HEK293 (cell line): ENCODE data around the gene SCN4A.

Experiments used
- CTCF ChIA-PET: fragments of 350-600 bp; formaldehyde crosslinking; extraction: SDS; loops from one replicate; lab custom pipeline; 2021; ENCODE audit warnings: antibody characterized with exemption; lab: Yijun Ruan, JAX
- POLR2A ChIA-PET: fragments of 300-600 bp; formaldehyde crosslinking; extraction: SDS; loops from one replicate; lab custom pipeline; 2020; ENCODE audit warnings: antibody characterized with exemption, inconsistent platforms; lab: Yijun Ruan, JAX
- H3K27ac ChIP-seq: fragments of 200-500 bp; sonication (Bioruptor generic); 2 replicates; pipeline ENCODE4 v1.5.1; 2014; ENCODE audit warnings: low read depth, low read length, control low read depth, inconsistent platforms; ENCODE audit errors: extremely low read depth
- H3K36me3 ChIP-seq, 2 experiments: fragments of 200-500 bp in 1 of 2; sonication (Bioruptor generic) in 1 of 2; 1 replicate in 1 of 2; 2 replicates in 1 of 2; pipeline ENCODE4 v1.5.1; 2014 to 2017; ENCODE audit warnings: inconsistent platforms in 2 of 2, low read length in 2 of 2; ENCODE audit not compliant: control insufficient read depth in 2 of 2, insufficient read depth in 1 of 2
- H3K4me1 ChIP-seq: fragments of 200-500 bp; sonication (Bioruptor generic); 2 replicates; pipeline ENCODE4 v1.5.1; 2014; ENCODE audit warnings: mild to moderate bottlenecking, low read length, inconsistent platforms; ENCODE audit not compliant: control insufficient read depth, insufficient read depth
- H3K4me3 ChIP-seq: 2 replicates; pipeline ENCODE4 v1.5.1; 2011; ENCODE audit warnings: low read depth, mild to moderate bottlenecking, control low read depth, low read length, moderate library complexity
- H3K9me3 ChIP-seq: fragments of 200-500 bp; sonication (Bioruptor generic); 2 replicates; pipeline ENCODE4 v1.5.1; 2014; ENCODE audit warnings: low read depth, low read length, inconsistent platforms; ENCODE audit not compliant: control insufficient read depth, insufficient read depth
- BCL11B ChIP-seq: fragments of 450-650 bp; formaldehyde crosslinking; IDR thresholded peaks from 2 replicates; pipeline ENCODE4 v1.5.1; 2016; ENCODE audit warnings: low read depth, missing biosample characterization, missing genetic modification characterization
- HOXA7 ChIP-seq: sonication (generic); formaldehyde crosslinking; IDR thresholded peaks from 2 replicates; pipeline ENCODE4 v1.8.1; 2022; ENCODE audit warnings: missing genetic modification reagents, borderline replicate concordance
- MZF1 ChIP-seq: fragments of 450-650 bp; formaldehyde crosslinking; IDR thresholded peaks from 2 replicates; pipeline ENCODE4 v1.5.1; 2017; ENCODE audit warnings: missing biosample characterization, missing genetic modification characterization, borderline replicate concordance
- PATZ1 ChIP-seq: fragments of 450-650 bp; formaldehyde crosslinking; IDR thresholded peaks from 2 replicates; pipeline ENCODE4 v1.5.1; 2016; ENCODE audit warnings: missing biosample characterization, missing genetic modification characterization
- SP7 ChIP-seq: fragments of 450-650 bp; formaldehyde crosslinking; IDR thresholded peaks from 2 replicates; pipeline ENCODE4 v1.5.1; 2016; ENCODE audit warnings: missing biosample characterization, missing genetic modification characterization
- TRIM28 ChIP-seq: IDR thresholded peaks from 2 replicates; pipeline ENCODE4 v1.6.1; 2011; ENCODE audit warnings: low read length, control low read depth, borderline replicate concordance
- ZFP37 ChIP-seq: fragments of 450-650 bp; formaldehyde crosslinking; IDR thresholded peaks from 2 replicates; pipeline ENCODE4 v1.5.1; 2016; ENCODE audit warnings: missing biosample characterization, missing genetic modification characterization
- ZIC2 ChIP-seq: fragments of 450-650 bp; formaldehyde crosslinking; IDR thresholded peaks from 2 replicates; pipeline ENCODE4 v1.5.1; 2016; ENCODE audit warnings: missing biosample characterization, missing genetic modification characterization
- ZNF112 ChIP-seq: fragments of 450-650 bp; formaldehyde crosslinking; IDR thresholded peaks from 2 replicates; pipeline ENCODE4 v1.5.0; 2017; ENCODE audit warnings: missing biosample characterization, missing genetic modification characterization
- ZNF146 ChIP-seq: fragments of 450-650 bp; formaldehyde crosslinking; IDR thresholded peaks from 2 replicates; pipeline ENCODE4 v1.5.1; 2016; ENCODE audit warnings: missing biosample characterization, missing genetic modification characterization
- ZNF19 ChIP-seq: fragments of 450-650 bp; formaldehyde crosslinking; IDR thresholded peaks from 2 replicates; pipeline ENCODE4; 2016; ENCODE audit warnings: missing biosample characterization, missing genetic modification characterization, low read depth
- ZNF248 ChIP-seq: fragments of 450-650 bp; formaldehyde crosslinking; IDR thresholded peaks from 2 replicates; pipeline ENCODE4 v1.5.1; 2017; ENCODE audit warnings: missing biosample characterization, missing genetic modification characterization
- ZNF302 ChIP-seq: fragments of 450-650 bp; formaldehyde crosslinking; IDR thresholded peaks from 2 replicates; pipeline ENCODE4 v1.5.1; 2016; ENCODE audit warnings: missing biosample characterization, missing genetic modification characterization, low read depth
- ZNF311 ChIP-seq: fragments of 450-650 bp; formaldehyde crosslinking; IDR thresholded peaks from 2 replicates; pipeline ENCODE4 v1.5.1; 2017; ENCODE audit warnings: missing biosample characterization, missing genetic modification characterization, borderline replicate concordance
- ZNF335 ChIP-seq: fragments of 450-650 bp; formaldehyde crosslinking; conservative IDR thresholded peaks from 2 replicates; pipeline ENCODE4 v1.5.1; 2016; ENCODE audit warnings: missing biosample characterization, missing genetic modification characterization
- ZNF350 ChIP-seq: fragments of 450-650 bp; formaldehyde crosslinking; IDR thresholded peaks from 2 replicates; pipeline ENCODE4 v1.5.0; 2017; ENCODE audit warnings: missing biosample characterization, mild to moderate bottlenecking, missing genetic modification characterization
- ZNF366 ChIP-seq: fragments of 450-650 bp; formaldehyde crosslinking; conservative IDR thresholded peaks from 2 replicates; pipeline ENCODE4 v1.5.1; 2016; ENCODE audit warnings: missing biosample characterization, missing genetic modification characterization
- ZNF416 ChIP-seq: fragments of 450-650 bp; formaldehyde crosslinking; IDR thresholded peaks from 2 replicates; pipeline ENCODE4 v1.5.1; 2016; ENCODE audit warnings: missing biosample characterization, missing genetic modification characterization
- ZNF48 ChIP-seq: fragments of 450-650 bp; formaldehyde crosslinking; IDR thresholded peaks from 2 replicates; pipeline ENCODE4 v1.5.1; 2016; ENCODE audit warnings: missing biosample characterization, missing genetic modification characterization
- ZNF510 ChIP-seq: fragments of 450-650 bp; formaldehyde crosslinking; IDR thresholded peaks from 2 replicates; pipeline ENCODE4 v1.5.1; 2018; ENCODE audit warnings: mild to moderate bottlenecking, missing genetic modification characterization, missing biosample characterization; ENCODE audit not compliant: insufficient replicate concordance
- ZNF580 ChIP-seq: fragments of 450-650 bp; formaldehyde crosslinking; IDR thresholded peaks from 2 replicates; pipeline ENCODE4 v1.5.1; 2016; ENCODE audit warnings: missing biosample characterization, missing genetic modification characterization
- ZNF600 ChIP-seq: fragments of 450-650 bp; formaldehyde crosslinking; IDR thresholded peaks from 2 replicates; pipeline ENCODE4 v1.5.1; 2016; ENCODE audit warnings: missing biosample characterization, missing genetic modification characterization
- ZNF623 ChIP-seq: fragments of 450-650 bp; formaldehyde crosslinking; IDR thresholded peaks from 2 replicates; pipeline ENCODE4 v1.5.1; 2016; ENCODE audit warnings: missing biosample characterization, missing genetic modification characterization
- ZNF629 ChIP-seq: fragments of 450-650 bp; formaldehyde crosslinking; IDR thresholded peaks from 2 replicates; pipeline ENCODE4 v1.5.1; 2017; ENCODE audit warnings: missing biosample characterization, missing genetic modification characterization
- ZNF76 ChIP-seq: fragments of 450-650 bp; formaldehyde crosslinking; IDR thresholded peaks from 2 replicates; pipeline ENCODE4; 2016; ENCODE audit warnings: low read depth, missing biosample characterization, missing genetic modification characterization, borderline replicate concordance
- ZNF776 ChIP-seq: fragments of 450-650 bp; formaldehyde crosslinking; IDR thresholded peaks from 2 replicates; pipeline ENCODE4 v1.5.0; 2017; ENCODE audit warnings: missing biosample characterization, missing genetic modification characterization, borderline replicate concordance
- ZNF785 ChIP-seq: fragments of 450-650 bp; formaldehyde crosslinking; IDR thresholded peaks from 2 replicates; pipeline ENCODE4 v1.5.1; 2016; ENCODE audit warnings: missing biosample characterization, missing genetic modification characterization
- ZNF837 ChIP-seq: fragments of 450-650 bp; formaldehyde crosslinking; IDR thresholded peaks from 2 replicates; pipeline ENCODE4 v1.5.1; 2016; ENCODE audit warnings: missing biosample characterization, missing genetic modification characterization
- TF ChIP-seq, protein P1 (sequence below): fragments of 450-650 bp; formaldehyde crosslinking; IDR thresholded peaks from 2 replicates; pipeline ENCODE4 v1.5.1; 2016; ENCODE audit warnings: missing biosample characterization, missing genetic modification characterization
- TF ChIP-seq, protein P2 (sequence below): fragments of 450-650 bp; formaldehyde crosslinking; IDR thresholded peaks from 2 replicates; pipeline ENCODE4 v1.5.1; 2016; ENCODE audit warnings: missing biosample characterization, missing genetic modification characterization
- TF ChIP-seq, protein P3 (sequence below): IDR thresholded peaks from 2 replicates; pipeline ENCODE4 v1.6.1; 2011; ENCODE audit warnings: mild to moderate bottlenecking, low read depth, low read length, borderline replicate concordance
- TF ChIP-seq, protein P4 (sequence below): fragments of 450-650 bp; formaldehyde crosslinking; IDR thresholded peaks from 2 replicates; pipeline ENCODE4 v1.5.1; 2016; ENCODE audit warnings: missing biosample characterization, missing genetic modification characterization

SCN4A gene

GRCh38 chr17:63984651-63985386, 12.1 kb upstream of the SCN4A start:
- no peak overlapping the region for H3K4me3 ChIP-seq
- H3K4me1 ChIP-seq: no peaks in the 10 kb centered on the region
- H3K36me3 ChIP-seq: no peaks in the 10 kb centered on the region
- POLR2A ChIA-PET: no interaction called here
- CTCF ChIA-PET: interaction anchor here (0.6 to 1.4 kb wide), 6 partner anchors 8 to 120 kb away, joined by 3 to 5 read pairs (median 3); no protein-coding TSS in a partner anchor
- H3K27ac ChIP-seq: no peak overlapping the region
- no peaks in the 10 kb centered on the region for H3K9me3 ChIP-seq
- TF ChIP-seq ZNF416 (tag by site-specific recombination): no peak
- TF ChIP-seq PATZ1 (tag by site-specific recombination): 0 out of 2 replicates have a peak, but pooled peaks have one; percentile 33
- TF ChIP-seq, protein P1, sequence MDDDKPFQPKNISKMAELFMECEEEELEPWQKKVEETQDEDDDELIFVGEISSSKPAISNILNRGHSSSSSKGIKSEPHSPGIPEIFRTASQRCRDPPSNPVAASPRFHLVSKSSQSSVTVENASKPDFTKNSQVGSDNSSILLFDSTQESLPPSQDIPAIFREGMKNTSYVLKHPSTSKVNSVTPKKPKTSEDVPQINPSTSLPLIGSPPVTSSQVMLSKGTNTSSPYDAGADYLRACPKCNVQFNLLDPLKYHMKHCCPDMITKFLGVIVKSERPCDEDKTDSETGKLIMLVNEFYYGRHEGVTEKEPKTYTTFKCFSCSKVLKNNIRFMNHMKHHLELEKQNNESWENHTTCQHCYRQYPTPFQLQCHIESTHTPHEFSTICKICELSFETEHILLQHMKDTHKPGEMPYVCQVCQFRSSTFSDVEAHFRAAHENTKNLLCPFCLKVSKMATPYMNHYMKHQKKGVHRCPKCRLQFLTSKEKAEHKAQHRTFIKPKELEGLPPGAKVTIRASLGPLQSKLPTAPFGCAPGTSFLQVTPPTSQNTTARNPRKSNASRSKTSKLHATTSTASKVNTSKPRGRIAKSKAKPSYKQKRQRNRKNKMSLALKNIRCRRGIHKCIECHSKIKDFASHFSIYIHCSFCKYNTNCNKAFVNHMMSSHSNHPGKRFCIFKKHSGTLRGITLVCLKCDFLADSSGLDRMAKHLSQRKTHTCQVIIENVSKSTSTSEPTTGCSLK: no peak
- TF ChIP-seq ZNF335 (tag by site-specific recombination): no peak
- TF ChIP-seq, protein P2, sequence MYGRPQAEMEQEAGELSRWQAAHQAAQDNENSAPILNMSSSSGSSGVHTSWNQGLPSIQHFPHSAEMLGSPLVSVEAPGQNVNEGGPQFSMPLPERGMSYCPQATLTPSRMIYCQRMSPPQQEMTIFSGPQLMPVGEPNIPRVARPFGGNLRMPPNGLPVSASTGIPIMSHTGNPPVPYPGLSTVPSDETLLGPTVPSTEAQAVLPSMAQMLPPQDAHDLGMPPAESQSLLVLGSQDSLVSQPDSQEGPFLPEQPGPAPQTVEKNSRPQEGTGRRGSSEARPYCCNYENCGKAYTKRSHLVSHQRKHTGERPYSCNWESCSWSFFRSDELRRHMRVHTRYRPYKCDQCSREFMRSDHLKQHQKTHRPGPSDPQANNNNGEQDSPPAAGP (tag by site-specific recombination): peak; percentile 93
- TF ChIP-seq ZNF623: no peak
- TF ChIP-seq ZNF510: no peak
- peak; percentile 67 for TF ChIP-seq SP7
- no peak for TF ChIP-seq ZNF311 (tag by site-specific recombination)
- no peak for TF ChIP-seq ZNF302 (tag by site-specific recombination)
- TF ChIP-seq ZNF600 (tag by site-specific recombination): no peak
- TF ChIP-seq ZNF350: no peak
- no peak for TF ChIP-seq ZNF112 (tag by site-specific recombination)
- no peak for TF ChIP-seq ZNF76 (tag by site-specific recombination)
- TF ChIP-seq ZNF837: no peak
- no peak for TF ChIP-seq ZNF48 (tag by site-specific recombination)
- TF ChIP-seq ZNF785 (tag by site-specific recombination): no peak
- TF ChIP-seq ZNF146: no peak
- TF ChIP-seq, protein P3, sequence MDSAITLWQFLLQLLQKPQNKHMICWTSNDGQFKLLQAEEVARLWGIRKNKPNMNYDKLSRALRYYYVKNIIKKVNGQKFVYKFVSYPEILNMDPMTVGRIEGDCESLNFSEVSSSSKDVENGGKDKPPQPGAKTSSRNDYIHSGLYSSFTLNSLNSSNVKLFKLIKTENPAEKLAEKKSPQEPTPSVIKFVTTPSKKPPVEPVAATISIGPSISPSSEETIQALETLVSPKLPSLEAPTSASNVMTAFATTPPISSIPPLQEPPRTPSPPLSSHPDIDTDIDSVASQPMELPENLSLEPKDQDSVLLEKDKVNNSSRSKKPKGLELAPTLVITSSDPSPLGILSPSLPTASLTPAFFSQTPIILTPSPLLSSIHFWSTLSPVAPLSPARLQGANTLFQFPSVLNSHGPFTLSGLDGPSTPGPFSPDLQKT: no peak
- TF ChIP-seq TRIM28: no peak
- no peak for TF ChIP-seq ZNF19
- TF ChIP-seq ZNF776 (tag by site-specific recombination): no peak
- no peak for TF ChIP-seq ZNF629 (tag by site-specific recombination)
- TF ChIP-seq, protein P4, sequence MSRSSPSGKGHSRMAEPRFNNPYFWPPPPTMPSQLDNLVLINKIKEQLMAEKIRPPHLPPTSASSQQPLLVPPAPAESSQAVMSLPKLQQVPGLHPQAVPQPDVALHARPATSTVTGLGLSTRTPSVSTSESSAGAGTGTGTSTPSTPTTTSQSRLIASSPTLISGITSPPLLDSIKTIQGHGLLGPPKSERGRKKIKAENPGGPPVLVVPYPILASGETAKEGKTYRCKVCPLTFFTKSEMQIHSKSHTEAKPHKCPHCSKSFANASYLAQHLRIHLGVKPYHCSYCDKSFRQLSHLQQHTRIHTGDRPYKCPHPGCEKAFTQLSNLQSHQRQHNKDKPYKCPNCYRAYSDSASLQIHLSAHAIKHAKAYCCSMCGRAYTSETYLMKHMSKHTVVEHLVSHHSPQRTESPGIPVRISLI (tag by site-specific recombination): no peak
- no peak for TF ChIP-seq MZF1 (tag by site-specific recombination)
- TF ChIP-seq ZFP37 (tag by site-specific recombination): no peak
- no peak for TF ChIP-seq ZIC2 (tag by site-specific recombination)
- no peak for TF ChIP-seq ZNF366 (tag by site-specific recombination)
- TF ChIP-seq ZNF580 (tag by site-specific recombination): no peak
- TF ChIP-seq BCL11B (tag by site-specific recombination): no peak
- TF ChIP-seq HOXA7 (CRISPR knock-in tag): no peak
- 0 out of 2 replicates have a peak, but pooled peaks have one; percentile 48 for TF ChIP-seq ZNF248 (tag by site-specific recombination)
